DOHH2 (cell line): ENCODE measurements around the gene MAB21L1.

Source experiments
- H3F3A ChIP-seq: fragments of 200-600 bp; sonication (generic), shearing (Covaris generic); 2 replicates; pipeline ENCODE4 v1.6.0; 2016; ENCODE audit warnings: antibody characterized with exemption, mild to moderate bottlenecking; ENCODE audit not compliant: control insufficient read depth, insufficient read depth
- H3K27ac ChIP-seq: fragments of 200-600 bp; sonication (generic); 2 replicates; pipeline ENCODE4 v1.5.1; 2014; ENCODE audit warnings: low read depth, mild to moderate bottlenecking, low read length, moderate library complexity
- H3K27me3 ChIP-seq: fragments of 200-600 bp; sonication (generic); 2 replicates; pipeline ENCODE4 v1.6.1; 2014; ENCODE audit warnings: mild to moderate bottlenecking, low read length, mixed read lengths; ENCODE audit not compliant: control insufficient read depth
- H3K36me3 ChIP-seq: fragments of 200-600 bp; sonication (generic); 2 replicates; pipeline ENCODE4 v1.6.1; 2014; ENCODE audit warnings: mild to moderate bottlenecking, low read length, moderate library complexity, mixed read lengths; ENCODE audit not compliant: control insufficient read depth
- H3K4me1 ChIP-seq: fragments of 200-600 bp; sonication (generic); 2 replicates; pipeline ENCODE4 v1.6.1; 2014; ENCODE audit warnings: mild to moderate bottlenecking, low read length, mixed read lengths; ENCODE audit not compliant: control insufficient read depth
- H3K4me2 ChIP-seq: fragments of 200-600 bp; sonication (generic); 2 replicates; pipeline ENCODE4 v1.6.0; 2014; ENCODE audit warnings: mild to moderate bottlenecking, low read length, moderate library complexity
- H3K4me3 ChIP-seq: fragments of 200-600 bp; sonication (generic); 2 replicates; pipeline ENCODE4 v1.5.1; 2014; ENCODE audit warnings: mild to moderate bottlenecking, low read length, mixed read lengths
- H3K79me2 ChIP-seq: fragments of 200-600 bp; sonication (generic); 2 replicates; pipeline ENCODE4 v1.6.1; 2014; ENCODE audit warnings: mild to moderate bottlenecking, low read length, mixed read lengths; ENCODE audit not compliant: control insufficient read depth
- H3K9me2 ChIP-seq: fragments of 200-600 bp; sonication (generic); replicated peaks from 2 replicates; pipeline ENCODE4 v1.6.1; 2014; ENCODE audit warnings: mild to moderate bottlenecking, low read length, mixed read lengths; ENCODE audit not compliant: control insufficient read depth
- H3K9me3 ChIP-seq: fragments of 200-600 bp; sonication (generic); 2 replicates; pipeline ENCODE4 v1.6.1; 2014; ENCODE audit warnings: antibody characterized with exemption, low read length, mixed read lengths; ENCODE audit not compliant: control insufficient read depth, insufficient read depth
- H4K20me1 ChIP-seq: fragments of 200-600 bp; sonication (generic); 2 replicates; pipeline ENCODE4 v1.6.0; 2014; ENCODE audit warnings: low read depth, mild to moderate bottlenecking, antibody characterized with exemption, low read length, moderate library complexity; ENCODE audit not compliant: control insufficient read depth, insufficient read depth
- CTCF ChIP-seq: fragments of 200-600 bp; sonication (generic); IDR thresholded peaks from one replicate; pipeline ENCODE4 v1.5.1; 2014; ENCODE audit warnings: antibody characterized with exemption, mild to moderate bottlenecking, low read depth, low read length; ENCODE audit not compliant: poor library complexity, severe bottlenecking
- EZH2phosphoT487 ChIP-seq: fragments of 200-600 bp; sonication (generic); IDR thresholded peaks from 2 replicates; pipeline ENCODE4 v1.6.1; 2017; ENCODE audit warnings: borderline replicate concordance, mild to moderate bottlenecking, antibody characterized with exemption, low read length, moderate library complexity, mixed read lengths

MAB21L1 gene

GRCh38 chr13:35468195-35468594 lies 8.3 kb downstream of the MAB21L1 start:
- Histone ChIP-seq H3K4me1 (peaks cover 6% of the 10 kb centered on the region), H3K9me2 (no peaks in the 10 kb centered on the region), H3K79me2 (peaks cover 5% of the 10 kb centered on the region; the same call in 1 of the 2 replicates), H3K36me3 (peaks cover 24% of the 10 kb centered on the region), H3K9me3 (peaks cover 26% of the 10 kb centered on the region; the same call in 1 of the 2 replicates), H4K20me1 (no peaks in the 10 kb centered on the region), H3K4me3 (no peak overlapping the region), H3K27ac (no peak overlapping the region), H3K4me2 (no peak overlapping the region), H3K27me3 (no peaks in the 10 kb centered on the region), H3F3A (peaks cover 19% of the 10 kb centered on the region)
- no peak for TF ChIP-seq CTCF
- TF ChIP-seq EZH2phosphoT487 = no peak

GRCh38 chr13:35465371-35465770 lies 11.1 kb downstream of the MAB21L1 start:
- Histone ChIP-seq H4K20me1 (no peaks in the 10 kb centered on the region), H3K9me2 (no peaks in the 10 kb centered on the region), H3F3A (peaks cover 2% of the 10 kb centered on the region; the same call in 1 of the 2 replicates), H3K9me3 (peaks cover 3% of the 10 kb centered on the region; the same call in 1 of the 2 replicates), H3K27me3 (no peaks in the 10 kb centered on the region), H3K4me3 (no peak overlapping the region), H3K4me1 (peaks cover 6% of the 10 kb centered on the region), H3K4me2 (no peak overlapping the region), H3K36me3 (no peaks in the 10 kb centered on the region), H3K27ac (no peak overlapping the region), H3K79me2 (no peaks in the 10 kb centered on the region)
- TF ChIP-seq EZH2phosphoT487 (no peak), CTCF (no peak)

- no peaks in the 10 kb centered on the region for H4K20me1 ChIP-seq
- H3K27ac ChIP-seq = no peak overlapping the region
- H3K79me2 ChIP-seq = no peaks in the 10 kb centered on the region
- no peaks in the 10 kb centered on the region; the same call in 1 of the 2 replicates for H3K9me3 ChIP-seq
- no peaks in the 10 kb centered on the region for H3F3A ChIP-seq
- TF ChIP-seq CTCF = no peak
- TF ChIP-seq EZH2phosphoT487 = no peak
- H3K36me3 ChIP-seq = no peaks in the 10 kb centered on the region
- no peak overlapping the region; the same call in 1 of the 2 replicates for H3K4me2 ChIP-seq
- no peaks in the 10 kb centered on the region for H3K9me2 ChIP-seq
- H3K4me1 ChIP-seq = peaks cover 6% of the 10 kb centered on the region
- no peak overlapping the region for H3K4me3 ChIP-seq
- no peaks in the 10 kb centered on the region for H3K27me3 ChIP-seq
These were observed 16.4 kb downstream of the MAB21L1 start for GRCh38 chr13:35460061-35460460.
